WTC11 (cell line): ENCODE measurements around the gene IKBKG. TPM values are rescaled to one million over a fixed set of nuclear protein-coding genes. Genes with fewer than 3 reads are reported as not detected.

Experiments used
- ATAC-seq: fragments of 200-7000 bp; cut with Tn5 transposase; 2 replicates; pipeline ENCODE4 v1.10.0; 2021; ENCODE audit warnings: mild to moderate bottlenecking, moderate library complexity
- CTCF ChIA-PET: fragments of 300-600 bp; sonication (Branson Sonifier 250); formaldehyde crosslinking; loops from one replicate; lab custom pipeline; 2021; ENCODE audit warnings: antibody characterized with exemption; lab: Charles Lee
- POLR2A ChIA-PET: fragments of 350-600 bp; sonication (Branson Sonifier 250); formaldehyde crosslinking; loops from one replicate; lab custom pipeline; 2021; ENCODE audit warnings: antibody characterized with exemption; lab: Charles Lee
- DNase-seq: peaks from one replicate; pipeline ENCODE4 v3.0.0; 2021; ENCODE audit warnings: low spot score
- H3K27ac Mint-ChIP-seq: 2 replicates; pipeline ENCODE4 v1.8.0; 2021; ENCODE audit warnings: mixed read lengths
- H3K27me3 Mint-ChIP-seq: 2 replicates; pipeline ENCODE4 v1.8.0; 2021; ENCODE audit warnings: low read depth, mild to moderate bottlenecking, moderate library complexity, mixed read lengths
- H3K36me3 Mint-ChIP-seq: 2 replicates; pipeline ENCODE4 v1.8.0; 2021; ENCODE audit warnings: mixed read lengths
- H3K4me1 Mint-ChIP-seq: 2 replicates; pipeline ENCODE4 v1.8.0; 2022; ENCODE audit warnings: mixed read lengths
- H3K4me3 Mint-ChIP-seq: 2 replicates; pipeline ENCODE4 v1.8.0; 2021; ENCODE audit warnings: mild to moderate bottlenecking, moderate library complexity, mixed read lengths
- H3K9me3 Mint-ChIP-seq: 2 replicates; pipeline ENCODE4 v1.8.0; 2021; ENCODE audit warnings: mixed read lengths
- FOXP1 ChIP-seq: sonication (generic); formaldehyde crosslinking; IDR thresholded peaks from 2 replicates; pipeline ENCODE4 v1.8.0; 2022; ENCODE audit warnings: missing genetic modification reagents, mild to moderate bottlenecking, moderate library complexity, borderline replicate concordance
- GRHL2 ChIP-seq: fragments of 250-450 bp; sonication (Bioruptor Pico); IDR thresholded peaks from 2 replicates; pipeline ENCODE4 v1.8.0; 2022; ENCODE audit warnings: mild to moderate bottlenecking, moderate library complexity; ENCODE audit not compliant: insufficient replicate concordance, severe bottlenecking
- KAT7 ChIP-seq: sonication (generic); formaldehyde crosslinking; IDR thresholded peaks from 2 replicates; pipeline ENCODE4 v1.8.1; 2023; ENCODE audit warnings: missing genetic modification reagents, mild to moderate bottlenecking, borderline replicate concordance
- NFATC4 ChIP-seq: fragments of 250-450 bp; sonication (Bioruptor Pico); IDR thresholded peaks from 2 replicates; pipeline ENCODE4 v1.9.0; 2021; ENCODE audit warnings: mild to moderate bottlenecking
- NFE2L1 ChIP-seq: sonication (generic); formaldehyde crosslinking; IDR thresholded peaks from 2 replicates; pipeline ENCODE4 v1.8.1; 2023; ENCODE audit warnings: missing genetic modification reagents
- NFYB ChIP-seq: sonication (generic); formaldehyde crosslinking; conservative IDR thresholded peaks from 2 replicates; pipeline ENCODE4 v1.8.0; 2022; ENCODE audit warnings: low read depth, missing genetic modification reagents
- NR1H2 ChIP-seq: sonication (generic); formaldehyde crosslinking; IDR thresholded peaks from 2 replicates; pipeline ENCODE4 v1.9.0; 2021; ENCODE audit warnings: mild to moderate bottlenecking, moderate library complexity, missing genetic modification reagents
- NR3C1 ChIP-seq: sonication (generic); formaldehyde crosslinking; conservative IDR thresholded peaks from 2 replicates; pipeline ENCODE4 v1.8.1; 2023; ENCODE audit warnings: low read depth, mild to moderate bottlenecking, missing genetic modification reagents
- OVOL2 ChIP-seq: fragments of 250-450 bp; sonication (Bioruptor Pico); IDR thresholded peaks from 2 replicates; pipeline ENCODE4 v1.9.0; 2021; ENCODE audit warnings: mild to moderate bottlenecking, borderline replicate concordance
- PRRX2 ChIP-seq: fragments of 250-450 bp; sonication (Bioruptor Pico); IDR thresholded peaks from 2 replicates; pipeline ENCODE4 v1.8.0; 2021; ENCODE audit warnings: mild to moderate bottlenecking
- TCF7 ChIP-seq: sonication (generic); formaldehyde crosslinking; IDR thresholded peaks from 2 replicates; pipeline ENCODE4 v1.8.0; 2022; ENCODE audit warnings: mild to moderate bottlenecking, low read depth, missing genetic modification reagents, moderate library complexity
- ZNF263 ChIP-seq: sonication (generic); formaldehyde crosslinking; IDR thresholded peaks from 2 replicates; pipeline ENCODE4 v1.8.1; 2022; ENCODE audit warnings: low read depth, mild to moderate bottlenecking, moderate library complexity, missing genetic modification reagents
- ZNF396 ChIP-seq: fragments of 250-450 bp; sonication (Bioruptor Pico); IDR thresholded peaks from 2 replicates; pipeline ENCODE4 v1.8.0; 2021; ENCODE audit warnings: mild to moderate bottlenecking, moderate library complexity, borderline replicate concordance
- total RNA-seq: library from RNA; stranded (reverse); gene quantifications from 3 replicates; pipeline ENCODE4 v1.2.3, GENCODE V29; 2021
- TF ChIP-seq, protein P1 (sequence below): sonication (generic); formaldehyde crosslinking; IDR thresholded peaks from 2 replicates; pipeline ENCODE4 v1.8.0; 2022; ENCODE audit warnings: mild to moderate bottlenecking, missing genetic modification reagents
- TF ChIP-seq, protein P2 (sequence below): sonication (generic); formaldehyde crosslinking; conservative IDR thresholded peaks from 2 replicates; pipeline ENCODE4 v1.8.1; 2023; ENCODE audit warnings: mild to moderate bottlenecking, low read depth, missing genetic modification reagents, moderate library complexity
- TF ChIP-seq, protein P3 (sequence below): sonication (generic); formaldehyde crosslinking; IDR thresholded peaks from 2 replicates; pipeline ENCODE4 v1.8.0; 2023; ENCODE audit warnings: missing genetic modification reagents, mild to moderate bottlenecking, borderline replicate concordance

The IKBKG gene
- total RNA-seq, 1 experiment from 2014 or later, result 29.1 TPM

DNA sequence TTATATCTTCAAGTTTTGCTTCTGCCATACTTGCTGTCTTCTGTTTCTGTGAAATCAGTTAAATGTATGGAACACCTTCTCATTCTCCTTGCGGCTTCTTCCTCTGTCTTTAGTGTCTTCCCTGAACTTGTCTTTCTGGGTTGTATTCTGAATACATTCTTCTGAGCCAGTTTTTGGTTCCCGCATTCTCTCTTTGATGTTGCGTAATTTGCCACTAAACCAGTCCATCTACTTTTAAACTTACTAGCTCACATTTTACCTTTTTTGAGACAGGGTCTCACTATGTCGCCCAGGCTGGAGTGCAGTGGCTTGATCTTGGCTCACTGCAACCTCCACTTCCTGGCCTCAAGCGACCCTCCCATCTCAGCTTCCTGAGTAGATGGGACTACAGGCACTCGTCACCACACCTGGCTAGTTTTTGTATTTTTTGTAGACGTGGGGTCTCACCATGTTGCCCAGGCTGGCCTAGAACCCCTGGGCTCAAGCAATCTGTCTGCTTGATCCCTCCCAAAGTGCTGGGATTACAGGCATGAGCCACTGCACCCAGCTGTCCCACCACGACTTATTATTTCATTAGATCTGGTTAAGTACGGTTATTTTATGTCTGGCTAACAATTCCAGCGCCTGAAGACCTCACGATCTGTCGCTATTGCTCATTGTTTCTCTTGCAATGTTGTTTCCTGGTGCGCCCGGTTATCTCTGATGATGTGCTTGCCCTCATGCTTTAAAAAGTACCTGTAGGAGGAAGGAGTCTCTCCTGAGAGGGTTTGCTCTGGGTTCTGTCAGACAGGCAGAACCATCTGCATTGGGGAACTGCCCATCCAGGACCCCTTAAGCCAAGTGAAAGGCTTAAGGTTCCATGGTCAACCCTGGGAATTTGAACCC is 21.6 kb upstream of the IKBKG start (continued):
- TF ChIP-seq, protein P1, sequence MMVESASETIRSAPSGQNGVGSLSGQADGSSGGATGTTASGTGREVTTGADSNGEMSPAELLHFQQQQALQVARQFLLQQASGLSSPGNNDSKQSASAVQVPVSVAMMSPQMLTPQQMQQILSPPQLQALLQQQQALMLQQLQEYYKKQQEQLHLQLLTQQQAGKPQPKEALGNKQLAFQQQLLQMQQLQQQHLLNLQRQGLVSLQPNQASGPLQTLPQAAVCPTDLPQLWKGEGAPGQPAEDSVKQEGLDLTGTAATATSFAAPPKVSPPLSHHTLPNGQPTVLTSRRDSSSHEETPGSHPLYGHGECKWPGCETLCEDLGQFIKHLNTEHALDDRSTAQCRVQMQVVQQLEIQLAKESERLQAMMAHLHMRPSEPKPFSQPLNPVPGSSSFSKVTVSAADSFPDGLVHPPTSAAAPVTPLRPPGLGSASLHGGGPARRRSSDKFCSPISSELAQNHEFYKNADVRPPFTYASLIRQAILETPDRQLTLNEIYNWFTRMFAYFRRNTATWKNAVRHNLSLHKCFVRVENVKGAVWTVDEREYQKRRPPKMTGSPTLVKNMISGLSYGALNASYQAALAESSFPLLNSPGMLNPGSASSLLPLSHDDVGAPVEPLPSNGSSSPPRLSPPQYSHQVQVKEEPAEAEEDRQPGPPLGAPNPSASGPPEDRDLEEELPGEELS (CRISPR knock-in tag), result no peak
- TF ChIP-seq OVOL2 (CRISPR knock-in tag) (no peak), NFATC4 (CRISPR knock-in tag) (no peak), NFE2L1 (CRISPR knock-in tag) (no peak)

DNA sequence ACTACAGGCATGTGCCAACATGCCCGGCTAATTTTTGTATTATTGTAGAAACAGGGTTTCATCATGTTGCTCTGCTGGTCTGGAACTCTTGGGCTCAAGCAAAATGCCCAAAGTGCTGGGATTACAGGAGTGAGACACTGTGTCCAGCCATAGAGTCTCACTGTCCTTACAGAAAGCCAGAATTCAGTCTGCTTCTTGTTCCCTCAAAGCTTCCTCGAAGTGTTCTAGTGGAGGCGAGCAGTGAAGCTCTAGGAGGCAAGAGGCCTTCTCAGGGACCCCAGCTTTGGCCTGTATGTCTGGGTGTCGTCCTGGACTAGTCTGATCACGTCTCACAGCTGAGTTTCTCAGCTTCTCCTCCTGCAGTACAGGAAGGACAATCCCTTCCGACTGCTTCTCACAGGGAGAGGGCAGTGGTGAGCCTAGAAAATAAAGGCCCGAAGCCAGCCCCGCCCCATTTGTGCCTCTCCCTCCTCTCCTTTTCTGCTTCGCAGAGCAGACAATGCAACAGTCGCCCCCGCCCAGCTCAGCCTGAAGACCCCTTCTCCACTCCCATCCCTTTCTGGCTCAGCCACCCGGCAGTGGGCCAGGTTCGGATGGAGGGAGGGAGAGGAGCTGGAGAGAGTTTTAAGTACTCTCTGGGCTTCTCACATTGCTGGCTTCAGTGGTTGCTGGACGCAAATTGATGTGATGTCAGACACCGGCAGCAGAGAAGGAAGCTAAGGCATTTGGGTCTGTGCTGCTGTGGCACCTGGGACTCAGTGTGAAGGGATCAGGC is 20.3 kb upstream of the IKBKG start:
- no peak for TF ChIP-seq KAT7 (CRISPR knock-in tag)
- TF ChIP-seq GRHL2 (CRISPR knock-in tag), result no peak
- TF ChIP-seq NFYB (CRISPR knock-in tag), result no peak
- TF ChIP-seq NR3C1 (CRISPR knock-in tag), result no peak
- TF ChIP-seq NR1H2 (CRISPR knock-in tag), result no peak
- TF ChIP-seq ZNF263 (CRISPR knock-in tag), result no peak
- no peak for TF ChIP-seq TCF7
- TF ChIP-seq, protein P2, sequence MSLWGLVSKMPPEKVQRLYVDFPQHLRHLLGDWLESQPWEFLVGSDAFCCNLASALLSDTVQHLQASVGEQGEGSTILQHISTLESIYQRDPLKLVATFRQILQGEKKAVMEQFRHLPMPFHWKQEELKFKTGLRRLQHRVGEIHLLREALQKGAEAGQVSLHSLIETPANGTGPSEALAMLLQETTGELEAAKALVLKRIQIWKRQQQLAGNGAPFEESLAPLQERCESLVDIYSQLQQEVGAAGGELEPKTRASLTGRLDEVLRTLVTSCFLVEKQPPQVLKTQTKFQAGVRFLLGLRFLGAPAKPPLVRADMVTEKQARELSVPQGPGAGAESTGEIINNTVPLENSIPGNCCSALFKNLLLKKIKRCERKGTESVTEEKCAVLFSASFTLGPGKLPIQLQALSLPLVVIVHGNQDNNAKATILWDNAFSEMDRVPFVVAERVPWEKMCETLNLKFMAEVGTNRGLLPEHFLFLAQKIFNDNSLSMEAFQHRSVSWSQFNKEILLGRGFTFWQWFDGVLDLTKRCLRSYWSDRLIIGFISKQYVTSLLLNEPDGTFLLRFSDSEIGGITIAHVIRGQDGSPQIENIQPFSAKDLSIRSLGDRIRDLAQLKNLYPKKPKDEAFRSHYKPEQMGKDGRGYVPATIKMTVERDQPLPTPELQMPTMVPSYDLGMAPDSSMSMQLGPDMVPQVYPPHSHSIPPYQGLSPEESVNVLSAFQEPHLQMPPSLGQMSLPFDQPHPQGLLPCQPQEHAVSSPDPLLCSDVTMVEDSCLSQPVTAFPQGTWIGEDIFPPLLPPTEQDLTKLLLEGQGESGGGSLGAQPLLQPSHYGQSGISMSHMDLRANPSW (CRISPR knock-in tag), result no peak
- TF ChIP-seq, protein P1 (CRISPR knock-in tag), result no peak
- no peak for TF ChIP-seq ZNF396 (CRISPR knock-in tag)
- TF ChIP-seq FOXP1 (CRISPR knock-in tag), result no peak
- no peak for TF ChIP-seq PRRX2 (CRISPR knock-in tag)
- TF ChIP-seq, protein P3, sequence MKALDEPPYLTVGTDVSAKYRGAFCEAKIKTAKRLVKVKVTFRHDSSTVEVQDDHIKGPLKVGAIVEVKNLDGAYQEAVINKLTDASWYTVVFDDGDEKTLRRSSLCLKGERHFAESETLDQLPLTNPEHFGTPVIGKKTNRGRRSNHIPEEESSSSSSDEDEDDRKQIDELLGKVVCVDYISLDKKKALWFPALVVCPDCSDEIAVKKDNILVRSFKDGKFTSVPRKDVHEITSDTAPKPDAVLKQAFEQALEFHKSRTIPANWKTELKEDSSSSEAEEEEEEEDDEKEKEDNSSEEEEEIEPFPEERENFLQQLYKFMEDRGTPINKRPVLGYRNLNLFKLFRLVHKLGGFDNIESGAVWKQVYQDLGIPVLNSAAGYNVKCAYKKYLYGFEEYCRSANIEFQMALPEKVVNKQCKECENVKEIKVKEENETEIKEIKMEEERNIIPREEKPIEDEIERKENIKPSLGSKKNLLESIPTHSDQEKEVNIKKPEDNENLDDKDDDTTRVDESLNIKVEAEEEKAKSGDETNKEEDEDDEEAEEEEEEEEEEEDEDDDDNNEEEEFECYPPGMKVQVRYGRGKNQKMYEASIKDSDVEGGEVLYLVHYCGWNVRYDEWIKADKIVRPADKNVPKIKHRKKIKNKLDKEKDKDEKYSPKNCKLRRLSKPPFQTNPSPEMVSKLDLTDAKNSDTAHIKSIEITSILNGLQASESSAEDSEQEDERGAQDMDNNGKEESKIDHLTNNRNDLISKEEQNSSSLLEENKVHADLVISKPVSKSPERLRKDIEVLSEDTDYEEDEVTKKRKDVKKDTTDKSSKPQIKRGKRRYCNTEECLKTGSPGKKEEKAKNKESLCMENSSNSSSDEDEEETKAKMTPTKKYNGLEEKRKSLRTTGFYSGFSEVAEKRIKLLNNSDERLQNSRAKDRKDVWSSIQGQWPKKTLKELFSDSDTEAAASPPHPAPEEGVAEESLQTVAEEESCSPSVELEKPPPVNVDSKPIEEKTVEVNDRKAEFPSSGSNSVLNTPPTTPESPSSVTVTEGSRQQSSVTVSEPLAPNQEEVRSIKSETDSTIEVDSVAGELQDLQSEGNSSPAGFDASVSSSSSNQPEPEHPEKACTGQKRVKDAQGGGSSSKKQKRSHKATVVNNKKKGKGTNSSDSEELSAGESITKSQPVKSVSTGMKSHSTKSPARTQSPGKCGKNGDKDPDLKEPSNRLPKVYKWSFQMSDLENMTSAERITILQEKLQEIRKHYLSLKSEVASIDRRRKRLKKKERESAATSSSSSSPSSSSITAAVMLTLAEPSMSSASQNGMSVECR (CRISPR knock-in tag), result no peak
- peaks cover 10% of the 10 kb centered on the region; the same call in 1 of the 2 replicates for H3K4me1 Mint-ChIP-seq
- peak overlapping the region; percentile 54 for H3K4me3 Mint-ChIP-seq
- peak; percentile 95 for ATAC-seq
- POLR2A ChIA-PET, result interaction anchor here (0.6 to 1.6 kb wide), 4 partner anchors 10 to 709 kb away, joined by 4 to 13 read pairs (median 6); partner anchors contain the start of gene SLC10A3
- CTCF ChIA-PET, result interaction anchor here (0.6 to 1.8 kb wide), 19 partner anchors 8 to 221 kb away, joined by 3 to 20 read pairs (median 3); partner anchors contain the start of genes FAM3A, FLNA, PLXNA3 and RPL10
- 0 out of 2 replicates have a peak, but pooled peaks cover 4% of the 10 kb centered on the region for H3K36me3 Mint-ChIP-seq
- no peak overlapping the region for H3K27ac Mint-ChIP-seq
- peaks cover 43% of the 10 kb centered on the region for H3K27me3 Mint-ChIP-seq
- peak; percentile 73 for DNase-seq
- H3K9me3 Mint-ChIP-seq, result no peaks in the 10 kb centered on the region
